Measurements from ENCODE around the gene SUPT3H.
"Not testable (repeated sequence)": the region's sequence is repeated elsewhere in the genome, so short reads cannot be mapped to it uniquely, and the experiment has no call there.

The SUPT3H gene

GRCh38 chr6:45052325-45052724 lies 325.4 kb downstream of the SUPT3H start:
- H3K27ac ChIP-seq: no peak overlapping the region
- TF ChIP-seq, protein P1, sequence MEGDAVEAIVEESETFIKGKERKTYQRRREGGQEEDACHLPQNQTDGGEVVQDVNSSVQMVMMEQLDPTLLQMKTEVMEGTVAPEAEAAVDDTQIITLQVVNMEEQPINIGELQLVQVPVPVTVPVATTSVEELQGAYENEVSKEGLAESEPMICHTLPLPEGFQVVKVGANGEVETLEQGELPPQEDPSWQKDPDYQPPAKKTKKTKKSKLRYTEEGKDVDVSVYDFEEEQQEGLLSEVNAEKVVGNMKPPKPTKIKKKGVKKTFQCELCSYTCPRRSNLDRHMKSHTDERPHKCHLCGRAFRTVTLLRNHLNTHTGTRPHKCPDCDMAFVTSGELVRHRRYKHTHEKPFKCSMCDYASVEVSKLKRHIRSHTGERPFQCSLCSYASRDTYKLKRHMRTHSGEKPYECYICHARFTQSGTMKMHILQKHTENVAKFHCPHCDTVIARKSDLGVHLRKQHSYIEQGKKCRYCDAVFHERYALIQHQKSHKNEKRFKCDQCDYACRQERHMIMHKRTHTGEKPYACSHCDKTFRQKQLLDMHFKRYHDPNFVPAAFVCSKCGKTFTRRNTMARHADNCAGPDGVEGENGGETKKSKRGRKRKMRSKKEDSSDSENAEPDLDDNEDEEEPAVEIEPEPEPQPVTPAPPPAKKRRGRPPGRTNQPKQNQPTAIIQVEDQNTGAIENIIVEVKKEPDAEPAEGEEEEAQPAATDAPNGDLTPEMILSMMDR (conservative IDR thresholded peaks at IDR 0.05): no peak

- H3K27ac ChIP-seq: no peak overlapping the region
- TF ChIP-seq, protein P1 (conservative IDR thresholded peaks at IDR 0.05): no peak
Observed at GRCh38 chr6:45049188-45049843, 328.4 kb downstream of the SUPT3H start.

DNA sequence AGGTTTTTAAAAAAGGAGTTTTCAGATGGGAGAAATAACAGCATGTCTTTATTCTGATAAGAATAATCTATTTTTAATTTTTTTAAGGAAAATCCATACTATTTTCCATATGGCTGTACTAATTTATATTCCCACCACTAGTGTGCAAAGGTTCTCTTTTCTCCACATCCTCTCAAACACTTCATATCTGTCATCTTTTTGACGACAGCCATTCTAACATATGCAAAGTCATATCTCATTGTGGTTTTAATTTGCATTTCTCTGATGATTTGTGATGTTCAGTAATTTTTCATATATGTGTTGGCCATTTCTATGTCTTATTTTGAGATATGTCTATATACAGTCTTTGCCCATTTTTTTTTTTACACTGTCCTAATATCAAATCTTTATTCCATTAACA lies 330.2 kb downstream of the SUPT3H start:
- TF ChIP-seq, protein P1 (conservative IDR thresholded peaks at IDR 0.05): no peak
- H3K27ac ChIP-seq: no peak overlapping the region

DNA sequence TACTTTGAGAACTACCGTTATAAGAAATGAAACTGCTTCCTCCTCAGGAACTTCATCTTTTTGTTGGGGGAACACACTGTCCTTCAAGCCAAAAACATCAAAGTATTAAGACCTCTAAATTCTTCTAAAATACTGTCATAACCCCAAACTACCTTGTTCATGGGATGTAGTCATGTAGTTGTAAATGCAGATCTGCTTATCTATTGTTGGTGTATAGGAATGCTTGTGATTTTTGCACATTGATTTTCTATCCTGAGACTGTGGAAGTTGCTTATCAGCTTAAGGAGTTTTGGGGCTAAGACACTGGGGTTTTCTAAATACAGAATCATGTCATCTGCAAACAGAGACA lies 332.5 kb downstream of the SUPT3H start:
- TF ChIP-seq, protein P1 (conservative IDR thresholded peaks at IDR 0.05): no peak
- no peak overlapping the region for H3K27ac ChIP-seq

- no peak overlapping the region for H3K27ac ChIP-seq
- TF ChIP-seq, protein P1 (conservative IDR thresholded peaks at IDR 0.05): no peak
Observed at GRCh38 chr6:45044510-45045252, 333.1 kb downstream of the SUPT3H start.

- no peak overlapping the region for H3K27ac ChIP-seq
- TF ChIP-seq, protein P1 (conservative IDR thresholded peaks at IDR 0.05): no peak
Observed at GRCh38 chr6:45044086-45044485, 333.6 kb downstream of the SUPT3H start.

GRCh38 chr6:45042673-45043072 lies 335.1 kb downstream of the SUPT3H start:
- H3K27ac ChIP-seq: not testable (repeated sequence)

GRCh38 chr6:45038226-45038625 lies 339.5 kb downstream of the SUPT3H start:
- no peak overlapping the region for H3K27ac ChIP-seq
- TF ChIP-seq, protein P1 (conservative IDR thresholded peaks at IDR 0.05): no peak

All from VCaP (cell line).